WTC11 (cell line): ENCODE measurements around the gene VEZT. TPM values are rescaled to one million over a fixed set of nuclear protein-coding genes. Genes with fewer than 3 reads are reported as not detected.
A peak's percentile ranks its signal among the peaks of the same experiment; 100 is the strongest.

ENCODE experiments used
- ATAC-seq: fragments of 200-7000 bp; cut with Tn5 transposase; 2 replicates; pipeline ENCODE4 v1.10.0; 2021; ENCODE audit warnings: mild to moderate bottlenecking, moderate library complexity
- CTCF ChIA-PET: fragments of 300-600 bp; sonication (Branson Sonifier 250); formaldehyde crosslinking; loops from one replicate; lab custom pipeline; 2021; ENCODE audit warnings: antibody characterized with exemption; lab: Charles Lee
- POLR2A ChIA-PET: fragments of 350-600 bp; sonication (Branson Sonifier 250); formaldehyde crosslinking; loops from one replicate; lab custom pipeline; 2021; ENCODE audit warnings: antibody characterized with exemption; lab: Charles Lee
- DNase-seq: peaks from one replicate; pipeline ENCODE4 v3.0.0; 2021; ENCODE audit warnings: low spot score
- H3K27ac Mint-ChIP-seq: 2 replicates; pipeline ENCODE4 v1.8.0; 2021; ENCODE audit warnings: mixed read lengths
- H3K27me3 Mint-ChIP-seq: 2 replicates; pipeline ENCODE4 v1.8.0; 2021; ENCODE audit warnings: low read depth, mild to moderate bottlenecking, moderate library complexity, mixed read lengths
- H3K36me3 Mint-ChIP-seq: 2 replicates; pipeline ENCODE4 v1.8.0; 2021; ENCODE audit warnings: mixed read lengths
- H3K4me1 Mint-ChIP-seq: 2 replicates; pipeline ENCODE4 v1.8.0; 2022; ENCODE audit warnings: mixed read lengths
- H3K4me3 Mint-ChIP-seq: 2 replicates; pipeline ENCODE4 v1.8.0; 2021; ENCODE audit warnings: mild to moderate bottlenecking, moderate library complexity, mixed read lengths
- H3K9me3 Mint-ChIP-seq: 2 replicates; pipeline ENCODE4 v1.8.0; 2021; ENCODE audit warnings: mixed read lengths
- AFF4 ChIP-seq: sonication (generic); formaldehyde crosslinking; IDR thresholded peaks from 2 replicates; pipeline ENCODE4 v1.8.1; 2023; ENCODE audit warnings: mild to moderate bottlenecking, missing genetic modification reagents, borderline replicate concordance
- E2F5 ChIP-seq: sonication (generic); formaldehyde crosslinking; IDR thresholded peaks from 2 replicates; pipeline ENCODE4 v1.8.1; 2022; ENCODE audit warnings: mild to moderate bottlenecking, moderate library complexity, missing genetic modification reagents
- ELF4 ChIP-seq: sonication (generic); formaldehyde crosslinking; IDR thresholded peaks from 2 replicates; pipeline ENCODE4 v1.8.1; 2022; ENCODE audit warnings: low read depth, mild to moderate bottlenecking, moderate library complexity, missing genetic modification reagents
- FOXK1 ChIP-seq: sonication (generic); formaldehyde crosslinking; IDR thresholded peaks from 2 replicates; pipeline ENCODE4 v1.8.0; 2022; ENCODE audit warnings: mild to moderate bottlenecking, moderate library complexity, missing genetic modification reagents
- GRHL2 ChIP-seq: fragments of 250-450 bp; sonication (Bioruptor Pico); IDR thresholded peaks from 2 replicates; pipeline ENCODE4 v1.8.0; 2022; ENCODE audit warnings: mild to moderate bottlenecking, moderate library complexity; ENCODE audit not compliant: insufficient replicate concordance, severe bottlenecking
- HMGA2 ChIP-seq: fragments of 250-450 bp; sonication (Bioruptor Pico); IDR thresholded peaks from 2 replicates; pipeline ENCODE4 v1.4.0; 2021; ENCODE audit warnings: mild to moderate bottlenecking, moderate library complexity
- HMGXB4 ChIP-seq: sonication (generic); formaldehyde crosslinking; IDR thresholded peaks from 2 replicates; pipeline ENCODE4 v1.8.1; 2023; ENCODE audit warnings: mild to moderate bottlenecking, moderate library complexity, missing genetic modification reagents
- IRF2 ChIP-seq: sonication (generic); formaldehyde crosslinking; IDR thresholded peaks from 2 replicates; pipeline ENCODE4 v1.8.0; 2022; ENCODE audit warnings: low read depth, missing genetic modification reagents, borderline replicate concordance
- TEAD1 ChIP-seq: sonication (generic); formaldehyde crosslinking; IDR thresholded peaks from 2 replicates; pipeline ENCODE4 v1.8.0; 2022; ENCODE audit warnings: mild to moderate bottlenecking, missing genetic modification reagents
- ZNF138 ChIP-seq: sonication (generic); formaldehyde crosslinking; conservative IDR thresholded peaks from 2 replicates; pipeline ENCODE4 v1.8.1; 2022; ENCODE audit warnings: mild to moderate bottlenecking, moderate library complexity, missing genetic modification reagents
- ZNF317 ChIP-seq: sonication (generic); formaldehyde crosslinking; IDR thresholded peaks from 2 replicates; pipeline ENCODE4 v1.8.1; 2023; ENCODE audit warnings: low read depth, mild to moderate bottlenecking, moderate library complexity, missing genetic modification reagents, borderline replicate concordance
- ZNF396 ChIP-seq: fragments of 250-450 bp; sonication (Bioruptor Pico); IDR thresholded peaks from 2 replicates; pipeline ENCODE4 v1.8.0; 2021; ENCODE audit warnings: mild to moderate bottlenecking, moderate library complexity, borderline replicate concordance
- ZNF532 ChIP-seq: fragments of 250-450 bp; sonication (Bioruptor Pico); IDR thresholded peaks from 2 replicates; pipeline ENCODE4 v1.9.0; 2021; ENCODE audit warnings: mild to moderate bottlenecking, borderline replicate concordance
- total RNA-seq: library from RNA; stranded (reverse); gene quantifications from 3 replicates; pipeline ENCODE4 v1.2.3, GENCODE V29; 2021
- TF ChIP-seq, protein P1 (sequence below): fragments of 250-450 bp; sonication (Bioruptor Pico); conservative IDR thresholded peaks from 2 replicates; pipeline ENCODE4 v1.9.0; 2021; ENCODE audit warnings: mild to moderate bottlenecking
- TF ChIP-seq, protein P2 (sequence below): sonication (generic); formaldehyde crosslinking; IDR thresholded peaks from 2 replicates; pipeline ENCODE4 v1.8.1; 2022; ENCODE audit warnings: low read depth, mild to moderate bottlenecking, moderate library complexity, missing genetic modification reagents, borderline replicate concordance
- TF ChIP-seq, protein P3 (sequence below): fragments of 250-450 bp; sonication (Bioruptor Pico); IDR thresholded peaks from 2 replicates; pipeline ENCODE4 v1.9.0; 2021; ENCODE audit warnings: mild to moderate bottlenecking

VEZT gene
- total RNA-seq, 1 experiment from 2014 or later: 54.5 TPM

DNA sequence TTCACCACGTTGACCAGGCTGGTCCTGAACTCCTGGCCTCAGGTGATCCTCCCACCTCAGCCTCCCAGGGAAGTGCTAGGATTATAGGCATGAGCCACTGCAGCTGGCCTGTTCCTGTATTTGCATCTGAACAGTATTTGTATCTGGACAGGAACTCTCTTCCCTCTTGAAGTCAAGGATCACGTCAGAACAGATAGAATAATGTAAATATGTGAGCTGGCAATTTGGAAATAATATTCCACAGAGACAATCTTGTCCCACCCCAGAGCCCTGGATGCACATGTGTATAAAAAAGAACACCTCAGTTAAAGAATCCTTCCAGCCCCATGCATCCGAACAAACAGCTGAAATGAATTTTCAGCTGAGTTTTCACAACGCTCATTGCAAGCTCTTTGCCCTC, 118.3 kb downstream of the VEZT start:
- Mint-ChIP-seq H3K27me3 (no peaks in the 10 kb centered on the region), H3K27ac (peak overlapping the region; percentile 87), H3K4me1 (peaks cover 10% of the 10 kb centered on the region), H3K36me3 (no peaks in the 10 kb centered on the region), H3K4me3 (no peak overlapping the region; the same call in 1 of the 2 replicates), H3K9me3 (no peaks in the 10 kb centered on the region)
- no peak for DNase-seq
- ChIA-PET POLR2A (interaction anchor here (0.7 to 1.4 kb wide), 3 partner anchors 41 to 748 kb away, joined by 3 to 4 read pairs (median 4); partner anchors contain the start of gene METAP2), CTCF (interaction anchor here (0.6 to 2.7 kb wide), 10 partner anchors 10 to 396 kb away, joined by 3 to 18 read pairs (median 4); partner anchors contain the start of genes NDUFA12 and NR2C1)
- ATAC-seq: no peak; the same call in 1 of the 2 replicates
- no peak for TF ChIP-seq ZNF532 (CRISPR knock-in tag)
- TF ChIP-seq ZNF396: no peak
- no peak for TF ChIP-seq HMGA2 (CRISPR knock-in tag)
- TF ChIP-seq ZNF317 (CRISPR knock-in tag): no peak
- TF ChIP-seq, protein P1, sequence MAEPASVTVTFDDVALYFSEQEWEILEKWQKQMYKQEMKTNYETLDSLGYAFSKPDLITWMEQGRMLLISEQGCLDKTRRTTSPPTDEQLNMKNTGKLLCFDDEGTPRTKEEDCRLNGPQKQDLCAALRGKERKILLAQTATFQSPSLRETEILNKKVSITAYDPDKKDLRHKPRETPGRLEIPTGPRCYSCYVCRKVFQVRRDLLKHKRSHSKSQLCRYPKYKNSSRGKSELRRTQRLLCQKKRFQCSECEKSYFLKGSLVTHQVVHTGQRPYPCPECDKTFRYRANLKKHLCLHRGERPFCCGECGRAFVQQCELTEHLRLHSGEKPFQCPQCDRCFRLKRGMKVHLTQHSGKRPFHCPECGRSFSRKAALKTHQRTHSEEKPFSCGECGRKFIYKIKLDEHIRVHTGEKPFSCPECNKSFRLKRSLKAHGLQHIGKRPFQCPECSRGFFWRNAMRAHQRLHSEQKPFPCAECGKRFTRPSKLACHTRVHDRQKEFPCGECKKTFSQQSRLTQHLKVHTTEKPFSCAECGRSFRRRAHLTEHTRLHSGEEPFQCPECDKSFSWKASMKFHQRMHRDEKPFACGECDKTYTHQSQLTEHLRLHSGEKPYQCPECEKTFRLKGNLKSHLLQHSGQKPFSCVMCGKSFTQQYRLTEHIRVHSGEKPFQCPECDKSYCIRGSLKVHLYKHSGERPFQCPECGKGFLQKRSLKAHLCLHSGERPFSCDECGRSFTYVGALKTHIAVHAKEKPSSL: no peak
- no peak for TF ChIP-seq GRHL2 (CRISPR knock-in tag)
- TF ChIP-seq HMGXB4 (CRISPR knock-in tag): no peak
- TF ChIP-seq ELF4 (CRISPR knock-in tag): no peak
- TF ChIP-seq FOXK1: no peak
- TF ChIP-seq, protein P2, sequence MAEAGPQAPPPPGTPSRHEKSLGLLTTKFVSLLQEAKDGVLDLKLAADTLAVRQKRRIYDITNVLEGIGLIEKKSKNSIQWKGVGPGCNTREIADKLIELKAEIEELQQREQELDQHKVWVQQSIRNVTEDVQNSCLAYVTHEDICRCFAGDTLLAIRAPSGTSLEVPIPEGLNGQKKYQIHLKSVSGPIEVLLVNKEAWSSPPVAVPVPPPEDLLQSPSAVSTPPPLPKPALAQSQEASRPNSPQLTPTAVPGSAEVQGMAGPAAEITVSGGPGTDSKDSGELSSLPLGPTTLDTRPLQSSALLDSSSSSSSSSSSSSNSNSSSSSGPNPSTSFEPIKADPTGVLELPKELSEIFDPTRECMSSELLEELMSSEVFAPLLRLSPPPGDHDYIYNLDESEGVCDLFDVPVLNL (CRISPR knock-in tag): no peak
- TF ChIP-seq E2F5 (CRISPR knock-in tag): no peak
- no peak for TF ChIP-seq IRF2 (CRISPR knock-in tag)
- TF ChIP-seq AFF4 (CRISPR knock-in tag): no peak
- TF ChIP-seq, protein P3, sequence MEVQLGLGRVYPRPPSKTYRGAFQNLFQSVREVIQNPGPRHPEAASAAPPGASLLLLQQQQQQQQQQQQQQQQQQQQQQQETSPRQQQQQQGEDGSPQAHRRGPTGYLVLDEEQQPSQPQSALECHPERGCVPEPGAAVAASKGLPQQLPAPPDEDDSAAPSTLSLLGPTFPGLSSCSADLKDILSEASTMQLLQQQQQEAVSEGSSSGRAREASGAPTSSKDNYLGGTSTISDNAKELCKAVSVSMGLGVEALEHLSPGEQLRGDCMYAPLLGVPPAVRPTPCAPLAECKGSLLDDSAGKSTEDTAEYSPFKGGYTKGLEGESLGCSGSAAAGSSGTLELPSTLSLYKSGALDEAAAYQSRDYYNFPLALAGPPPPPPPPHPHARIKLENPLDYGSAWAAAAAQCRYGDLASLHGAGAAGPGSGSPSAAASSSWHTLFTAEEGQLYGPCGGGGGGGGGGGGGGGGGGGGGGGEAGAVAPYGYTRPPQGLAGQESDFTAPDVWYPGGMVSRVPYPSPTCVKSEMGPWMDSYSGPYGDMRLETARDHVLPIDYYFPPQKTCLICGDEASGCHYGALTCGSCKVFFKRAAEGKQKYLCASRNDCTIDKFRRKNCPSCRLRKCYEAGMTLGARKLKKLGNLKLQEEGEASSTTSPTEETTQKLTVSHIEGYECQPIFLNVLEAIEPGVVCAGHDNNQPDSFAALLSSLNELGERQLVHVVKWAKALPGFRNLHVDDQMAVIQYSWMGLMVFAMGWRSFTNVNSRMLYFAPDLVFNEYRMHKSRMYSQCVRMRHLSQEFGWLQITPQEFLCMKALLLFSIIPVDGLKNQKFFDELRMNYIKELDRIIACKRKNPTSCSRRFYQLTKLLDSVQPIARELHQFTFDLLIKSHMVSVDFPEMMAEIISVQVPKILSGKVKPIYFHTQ: no peak
- no peak for TF ChIP-seq TEAD1 (CRISPR knock-in tag)
- no peak for TF ChIP-seq ZNF138 (CRISPR knock-in tag)
